HG02970 (cell line): ENCODE results near the gene GCFC2.
A peak's percentile ranks its signal among the peaks of the same experiment; 100 is the strongest.
"Not testable (repeated sequence)": the region's sequence is repeated elsewhere in the genome, so short reads cannot be mapped to it uniquely, and the experiment has no call there.

Experiments used
- ATAC-seq: cut with Tn5 transposase; IDR thresholded peaks from one replicate; pipeline ENCODE4 v1.9.1; 2021; ENCODE audit warnings: mild to moderate bottlenecking, moderate library complexity, moderate number of reproducible peaks; ENCODE audit not compliant: unreplicated experiment, low FRiP score

The GCFC2 gene

GRCh38 chr2:75710577-75711253 is at the start of gene GCFC2:
Gene GCFC2 (minus strand): TSS chr2:75710915. CDS start chr2:75710855, 60 bp downstream.
- ATAC-seq, result peak; percentile 91

GRCh38 chr2:75752828-75753227 is 42.1 kb upstream of the GCFC2 start:
- no peak for ATAC-seq

- no peak for ATAC-seq
These were observed 41.2 kb upstream of the GCFC2 start for GRCh38 chr2:75751824-75752468.

- no peak for ATAC-seq
These were observed 40.6 kb upstream of the GCFC2 start for GRCh38 chr2:75751360-75751759.

- ATAC-seq, result no peak
These were observed 27.2 kb upstream of the GCFC2 start for GRCh38 chr2:75737961-75738360.

GRCh38 chr2:75736276-75736675 is 25.6 kb upstream of the GCFC2 start:
- no peak for ATAC-seq

- no peak for ATAC-seq
These were observed 19.1 kb upstream of the GCFC2 start for GRCh38 chr2:75729861-75730260.

GRCh38 chr2:75728614-75729419 is 18.1 kb upstream of the GCFC2 start:
- no peak for ATAC-seq

GRCh38 chr2:75722687-75723086 is 12.0 kb upstream of the GCFC2 start:
- ATAC-seq, result no peak

- ATAC-seq, result no peak
These were observed 9.8 kb upstream of the GCFC2 start for GRCh38 chr2:75720525-75720924.

GRCh38 chr2:75719616-75720015 is 8.9 kb upstream of the GCFC2 start:
- no peak for ATAC-seq

GRCh38 chr2:75716406-75716805 is 5.7 kb upstream of the GCFC2 start:
- ATAC-seq, result no peak

GRCh38 chr2:75711590-75711989 is 875 bp upstream of the GCFC2 start:
- ATAC-seq, result not testable (repeated sequence)

GRCh38 chr2:75710220-75710576 is 517 bp downstream of the GCFC2 start:
- ATAC-seq, result no peak

- ATAC-seq, result no peak
These were observed 1.4 kb downstream of the GCFC2 start for GRCh38 chr2:75709297-75709696.

- ATAC-seq, result no peak
These were observed 2.8 kb downstream of the GCFC2 start for GRCh38 chr2:75707901-75708300.

- no peak for ATAC-seq
These were observed 4.8 kb downstream of the GCFC2 start for GRCh38 chr2:75705921-75706320.

- no peak for ATAC-seq
These were observed 7.0 kb downstream of the GCFC2 start for GRCh38 chr2:75703589-75704287.

GRCh38 chr2:75702593-75702992 is 8.1 kb downstream of the GCFC2 start:
- no peak for ATAC-seq

- no peak for ATAC-seq
These were observed 11.8 kb downstream of the GCFC2 start for GRCh38 chr2:75698918-75699317.

- no peak for ATAC-seq
These were observed 22.5 kb downstream of the GCFC2 start for GRCh38 chr2:75688196-75688595.
